NCI-H1048 (cell line): ENCODE data around the gene SLC26A4.

Source experiments
- DNase-seq: peaks from one replicate; lab custom pipeline; 2025; lab: John Stamatoyannopoulos, UW

SLC26A4 gene

GRCh38 chr7:107697321-107698049 is 36.9 kb downstream of the SLC26A4 start:
- no peak for DNase-seq

GRCh38 chr7:107700570-107700969 is 39.9 kb downstream of the SLC26A4 start:
- DNase-seq, result no peak

GRCh38 chr7:107701191-107701590 is 40.6 kb downstream of the SLC26A4 start:
- no peak for DNase-seq

DNA sequence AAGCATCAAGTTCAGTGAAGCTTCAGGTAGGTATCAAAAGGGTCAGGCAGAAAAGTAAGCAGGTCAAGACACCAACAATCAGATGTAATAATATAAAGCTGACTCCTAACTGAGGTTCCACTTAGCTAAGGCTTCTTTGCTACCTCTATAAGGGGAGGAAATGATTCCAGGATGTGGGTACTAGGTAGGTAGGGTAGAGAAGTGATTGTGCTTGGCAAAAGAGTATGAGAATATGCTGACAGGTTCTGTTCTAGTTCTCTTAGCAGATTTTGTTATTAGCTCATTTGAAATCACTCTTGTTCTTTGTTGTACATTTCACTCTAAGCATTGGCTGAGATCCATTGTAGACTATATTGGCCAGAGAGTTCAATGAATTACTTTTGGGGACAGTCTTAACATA is 42.6 kb downstream of the SLC26A4 start:
- DNase-seq, result no peak

GRCh38 chr7:107703872-107704271 is 43.2 kb downstream of the SLC26A4 start:
- DNase-seq, result no peak

GRCh38 chr7:107708956-107709355 is 48.3 kb downstream of the SLC26A4 start:
- no peak for DNase-seq

- DNase-seq, result no peak
Measured at GRCh38 chr7:107711301-107711700, 50.7 kb downstream of the SLC26A4 start.

GRCh38 chr7:107712025-107712424 is 51.4 kb downstream of the SLC26A4 start:
- DNase-seq, result no peak

- no peak for DNase-seq
Measured at GRCh38 chr7:107712896-107713295, 52.3 kb downstream of the SLC26A4 start.

- no peak for DNase-seq
Measured at GRCh38 chr7:107715531-107715930, 54.9 kb downstream of the SLC26A4 start.

DNA sequence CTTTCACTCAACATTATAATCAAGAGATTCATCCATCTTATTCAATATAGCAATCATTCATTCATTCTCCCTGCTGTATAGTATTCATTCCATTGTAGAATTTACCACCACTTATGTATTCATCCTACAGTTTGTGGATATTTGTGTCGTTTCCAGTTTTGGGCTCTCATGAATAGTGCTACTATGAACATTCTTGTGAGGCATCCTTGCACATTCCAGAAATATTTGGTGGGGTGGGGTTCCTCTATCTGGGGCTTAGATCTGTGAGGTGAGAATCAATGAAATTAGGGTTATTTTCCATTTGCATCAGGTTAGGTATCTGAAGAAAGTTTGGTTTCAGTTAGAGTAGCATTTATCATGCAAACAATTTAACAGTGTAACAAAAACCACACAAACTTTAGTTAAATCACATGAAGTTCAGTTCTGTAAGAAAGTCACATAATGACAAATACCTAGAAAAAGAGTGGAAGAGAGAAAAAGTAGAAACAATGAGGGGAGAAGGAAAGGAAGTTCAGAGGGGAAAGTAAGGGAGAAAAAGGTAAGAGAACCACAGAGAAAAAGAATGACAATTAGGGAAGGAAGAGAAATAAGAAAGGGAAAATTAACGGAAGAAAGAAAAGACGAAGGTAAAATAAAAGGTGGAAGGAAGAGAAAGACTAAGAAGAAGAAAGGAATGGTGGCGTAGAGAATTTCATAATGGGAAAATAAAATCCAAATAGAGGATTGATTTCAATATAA is 58.0 kb downstream of the SLC26A4 start:
- DNase-seq, result no peak

GRCh38 chr7:107721286-107721685 is 60.7 kb downstream of the SLC26A4 start:
- no peak for DNase-seq

GRCh38 chr7:107723255-107723654 is 62.6 kb downstream of the SLC26A4 start:
- no peak for DNase-seq

DNA sequence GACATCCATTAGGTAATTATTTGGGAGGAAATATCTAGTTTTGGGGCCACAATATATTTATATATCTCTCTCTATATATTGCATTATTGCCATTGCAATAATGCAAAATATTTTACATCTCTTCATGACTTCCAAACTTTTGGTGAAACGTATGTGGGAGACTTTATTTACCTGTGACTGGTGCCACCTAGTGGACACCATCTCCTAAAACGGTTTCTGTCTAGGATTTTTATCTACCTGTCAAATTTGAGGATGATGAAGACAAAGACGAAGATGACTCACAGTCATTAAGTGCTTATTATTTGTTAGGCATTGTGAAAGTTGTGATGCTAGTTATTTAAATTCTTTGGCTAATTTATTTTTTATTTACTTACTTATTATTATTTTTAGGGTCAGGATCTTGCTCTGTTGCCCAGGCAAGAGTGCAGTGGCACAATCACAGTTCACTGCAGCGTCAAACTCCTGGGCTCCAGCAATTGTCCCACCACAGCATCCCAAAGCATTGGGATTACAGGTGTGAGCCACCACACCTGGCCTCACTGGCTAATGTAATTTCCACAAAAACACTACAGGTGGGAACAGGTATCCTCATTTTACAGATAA is 64.6 kb downstream of the SLC26A4 start:
- DNase-seq, result peak; percentile 3

GRCh38 chr7:107726356-107727130 is 65.9 kb downstream of the SLC26A4 start:
- no peak for DNase-seq

DNA sequence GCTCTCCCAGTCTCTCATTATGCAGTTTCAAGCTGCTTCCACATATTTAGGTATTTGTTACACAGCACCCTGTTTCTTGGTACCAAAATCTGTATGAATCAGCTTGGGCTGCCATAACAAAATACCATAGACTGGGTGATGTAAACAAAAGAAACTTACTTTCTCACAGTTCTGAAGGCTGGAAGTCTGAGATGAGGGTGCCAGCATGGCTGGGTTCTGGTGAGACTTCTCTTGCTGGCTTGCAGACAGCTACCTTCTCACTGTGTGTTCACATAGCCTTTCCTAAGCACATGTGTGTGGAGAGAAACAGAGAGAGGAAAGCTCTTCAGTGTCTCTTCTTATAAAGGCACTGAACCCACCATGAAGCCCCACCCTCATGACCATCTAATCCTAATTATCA is 67.6 kb downstream of the SLC26A4 start:
- DNase-seq, result no peak

GRCh38 chr7:107742678-107743566 is 82.3 kb downstream of the SLC26A4 start:
- no peak for DNase-seq

GRCh38 chr7:107743567-107744344 is 83.1 kb downstream of the SLC26A4 start, which contains the start of gene CBLL1:
CBLL1 (plus strand) TSS chr7:107744142; CDS start chr7:107744164, 22 bp downstream.
- DNase-seq, result peak; percentile 81

- no peak for DNase-seq
Measured at GRCh38 chr7:107744345-107744750, 83.7 kb downstream of the SLC26A4 start.

DNA sequence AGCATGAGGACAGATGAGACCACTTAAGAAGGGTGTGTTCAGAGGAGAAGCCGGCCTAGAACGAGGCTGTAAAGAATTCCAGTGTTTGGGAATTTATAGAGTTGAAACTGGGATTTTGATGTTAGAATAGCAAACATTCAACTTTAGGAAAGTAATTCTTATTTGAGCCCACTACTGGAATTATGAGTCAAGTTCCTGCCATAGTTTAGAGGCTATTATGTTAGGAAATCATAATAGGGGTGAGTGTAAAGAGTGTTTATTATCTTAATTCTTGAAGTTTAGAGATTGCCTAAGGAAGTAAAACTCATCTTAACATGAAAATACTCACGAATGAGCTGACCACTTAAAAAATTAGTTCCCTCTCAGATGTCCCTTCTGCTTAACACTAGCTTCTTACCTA is 85.4 kb downstream of the SLC26A4 start:
- no peak for DNase-seq
